PC-9 (cell line): ENCODE measurements around the gene DIP2C.

ENCODE experiments used
- CTCF ChIP-seq: fragments of 200-600 bp; sonication (generic); conservative IDR thresholded peaks from 2 replicates; pipeline ENCODE4 v1.6.1; 2017; ENCODE audit warnings: mixed run types, antibody characterized with exemption, mild to moderate bottlenecking, moderate library complexity
- EZH2 ChIP-seq: fragments of 200-600 bp; sonication (generic); IDR thresholded peaks from 2 replicates; pipeline ENCODE4 v1.8.0; 2017; ENCODE audit warnings: antibody characterized with exemption, low read depth

DNA sequence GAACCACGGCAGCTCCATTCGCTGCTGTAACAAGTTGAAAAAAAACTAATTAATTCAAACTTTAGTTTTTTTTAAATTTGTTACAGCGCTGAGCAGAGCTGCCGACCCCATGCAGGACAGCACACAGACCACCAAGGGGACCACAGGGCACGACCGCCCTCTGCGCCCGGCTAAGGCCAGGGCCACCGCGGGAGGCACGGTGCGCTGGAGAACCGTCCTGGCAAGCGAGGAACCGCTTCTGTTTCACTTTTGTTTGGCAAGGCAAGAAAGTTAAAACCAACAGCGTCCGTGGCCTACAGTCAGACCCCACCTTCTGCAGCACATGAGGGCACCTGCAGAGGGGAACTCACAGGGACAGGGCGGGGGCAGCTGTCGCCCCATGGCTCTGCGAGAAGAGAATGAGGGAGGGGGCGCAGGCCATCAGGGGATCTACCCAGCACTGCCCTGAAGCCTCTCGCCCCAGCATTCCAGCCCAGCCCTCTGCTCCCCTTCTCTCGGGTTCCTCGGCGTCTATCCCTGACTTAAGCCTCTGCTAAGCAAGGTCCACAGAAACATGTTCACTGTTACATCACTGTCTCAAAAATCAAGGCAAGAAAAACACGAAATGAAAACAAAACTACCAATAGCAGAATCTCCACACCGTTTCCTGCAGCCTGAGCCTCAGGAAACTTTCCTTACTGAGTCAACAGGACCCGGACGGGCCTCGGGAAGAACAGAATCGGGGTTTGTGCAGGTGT, 204.4 kb downstream of the DIP2C start:
- TF ChIP-seq CTCF (no peak), EZH2 (no peak)
